CD14-positive monocyte (primary cell): ENCODE data around the gene TMC7. TPM values are rescaled to one million over a fixed set of nuclear protein-coding genes. Genes with fewer than 3 reads are reported as not detected.

Experiments used
- DNase-seq, 3 donors: peaks; one replicate each; pipeline ENCODE4 v3.0.0-alpha.2; 2011 to 2022
- H2AFZ ChIP-seq: 2 replicates; pipeline ENCODE4 v1.6.0; 2012; ENCODE audit warnings: mild to moderate bottlenecking, low read depth, low read length, inconsistent platforms; ENCODE audit not compliant: insufficient read depth, poor library complexity, severe bottlenecking
- H3K27ac ChIP-seq, 2 donors: 1 replicate in 1 of 2; 2 replicates in 1 of 2; pipeline ENCODE4 v1.5.1; 2012 to 2013; ENCODE audit warnings: low read length in 2 of 2, control low read depth in 1 of 2, inconsistent platforms in 1 of 2, low read depth in 1 of 2, mild to moderate bottlenecking in 1 of 2
- H3K27me3 ChIP-seq, 2 donors: one replicate each; pipeline versions ENCODE4 v1.6.0 to v1.6.1; 2011 to 2013; ENCODE audit warnings: low read length in 2 of 2; ENCODE audit not compliant: control insufficient read depth in 2 of 2, insufficient read depth in 2 of 2
- H3K36me3 ChIP-seq, 2 donors: replicated peaks in 1 of 2; 1 replicate in 1 of 2; 2 replicates in 1 of 2; pipeline versions ENCODE4 v1.5.1 to v1.6.1; 2012 to 2013; ENCODE audit warnings: low read length in 2 of 2, control low read depth in 1 of 2, inconsistent platforms in 1 of 2, mild to moderate bottlenecking in 1 of 2; ENCODE audit not compliant: insufficient read depth in 2 of 2, control insufficient read depth in 1 of 2
- H3K4me1 ChIP-seq, 2 donors: 1 replicate in 1 of 2; 2 replicates in 1 of 2; pipeline versions ENCODE4 v1.5.1 to v1.6.1; 2012 to 2013; ENCODE audit warnings: low read length in 2 of 2, control low read depth in 1 of 2, inconsistent platforms in 1 of 2, mild to moderate bottlenecking in 1 of 2, moderate library complexity in 1 of 2; ENCODE audit not compliant: insufficient read depth in 2 of 2, control insufficient read depth in 1 of 2
- H3K4me2 ChIP-seq: replicated peaks from 2 replicates; pipeline ENCODE3; 2012; ENCODE audit warnings: low read length, moderate library complexity, mild to moderate bottlenecking; ENCODE audit not compliant: poor library complexity, severe bottlenecking; ENCODE audit errors: extremely low read depth
- H3K4me3 ChIP-seq, 3 experiments: fragments of 200-600 bp in 1 of 3; sonication (generic) in 1 of 3; replicated peaks in 1 of 3; 1 replicate in 2 of 3; 2 replicates in 1 of 3; pipeline ENCODE4 v1.5.1; 2011 to 2013; ENCODE audit warnings: low read length in 3 of 3, mild to moderate bottlenecking in 3 of 3, control low read depth in 2 of 3, low read depth in 2 of 3, inconsistent platforms in 1 of 3, moderate library complexity in 1 of 3
- H3K79me2 ChIP-seq: 2 replicates; pipeline ENCODE4 v1.6.0; 2012; ENCODE audit warnings: mild to moderate bottlenecking, control low read depth, inconsistent platforms, low read length, moderate library complexity; ENCODE audit not compliant: insufficient read depth
- H3K9ac ChIP-seq: 2 replicates; pipeline ENCODE4 v1.6.0; 2017; ENCODE audit warnings: low read length, mild to moderate bottlenecking; ENCODE audit not compliant: insufficient read depth, poor library complexity, severe bottlenecking
- H3K9me3 ChIP-seq, 2 donors: replicated peaks in 1 of 2; 1 replicate in 1 of 2; 2 replicates in 1 of 2; pipeline versions ENCODE4 v1.5.1 to v1.6.1; 2012 to 2013; ENCODE audit warnings: low read length in 2 of 2, control low read depth in 1 of 2; ENCODE audit not compliant: control insufficient read depth in 1 of 2, insufficient read depth in 1 of 2
- H4K20me1 ChIP-seq: 2 replicates; pipeline ENCODE4 v1.6.0; 2012; ENCODE audit warnings: mild to moderate bottlenecking, low read length, control low read depth, moderate library complexity; ENCODE audit not compliant: insufficient read depth
- H3K27ac Mint-ChIP-seq, 7 donors: one replicate each; pipeline ENCODE4 v1.8.0; 2020; ENCODE audit warnings: mild to moderate bottlenecking in 7 of 7, mixed read lengths in 7 of 7, moderate library complexity in 6 of 7, inconsistent platforms in 2 of 7
- H3K27me3 Mint-ChIP-seq, 3 donors: one replicate each; pipeline ENCODE4 v1.8.0; 2021 to 2022; ENCODE audit warnings: low read depth in 3 of 3, mild to moderate bottlenecking in 3 of 3, mixed read lengths in 3 of 3, moderate library complexity in 3 of 3, inconsistent platforms in 1 of 3
- H3K36me3 Mint-ChIP-seq, 2 donors: one replicate each; pipeline ENCODE4 v1.8.0; 2020; ENCODE audit warnings: mixed read lengths in 2 of 2, inconsistent platforms in 1 of 2, mild to moderate bottlenecking in 1 of 2
- H3K4me1 Mint-ChIP-seq: one replicate; pipeline ENCODE4 v1.8.0; 2020; ENCODE audit warnings: mild to moderate bottlenecking, mixed read lengths
- H3K4me3 Mint-ChIP-seq, 2 donors: one replicate each; pipeline ENCODE4 v1.8.0; 2020; ENCODE audit warnings: mild to moderate bottlenecking in 2 of 2, mixed read lengths in 2 of 2, moderate library complexity in 1 of 2
- H3K9me3 Mint-ChIP-seq, 7 donors: one replicate each; pipeline ENCODE4 v1.8.0; 2020 to 2022; ENCODE audit warnings: mixed read lengths in 7 of 7, mild to moderate bottlenecking in 6 of 7, moderate library complexity in 6 of 7, inconsistent platforms in 2 of 7
- CTCF ChIP-seq: fragments of 200-600 bp; IDR thresholded peaks from one replicate; pipeline ENCODE4 v1.8.0; 2022; ENCODE audit warnings: antibody characterized with exemption, mild to moderate bottlenecking
- WGBS: methylation state at CpG from one replicate; pipeline ENCODE4 v1.1.5; 2013; ENCODE audit warnings: missing lambda C conversion rate; ENCODE audit not compliant: insufficient coverage; 5-methylcytosine and 5-hydroxymethylcytosine counted together
- intact Hi-C, 2 donors: fragments of 100-400 bp; cut with micrococcal nuclease; formaldehyde crosslinking; loops; one replicate each; pipeline versions ENCODE4 v1.15.0 to v1.15.1; 2023
- polyA plus RNA-seq, 3 donors: library from polyadenylated mRNA; depleted of rRNA in 1 of 3; unstranded in 2 of 3; stranded (reverse) in 1 of 3; fragments of 300-500 nt in 2 of 3; fragments of >200 nt in 1 of 3; fragmentation: Illumina TruSeq in 2 of 3; gene quantifications; 1 replicate in 2 of 3; 2 replicates in 1 of 3; pipeline ENCODE4 v1.2.3, GENCODE V29; 2012 to 2021

Gene TMC7
- polyA plus RNA-seq, 3 donors = not detected

- no peak for TF ChIP-seq CTCF
Measured at GRCh38 chr16:19093631-19094541, 110.2 kb downstream of the TMC7 start.

GRCh38 chr16:19094542-19095365 is 111.0 kb downstream of the TMC7 start:
- H3K27me3 ChIP-seq = no peaks in the 10 kb centered on the region
- no peak for TF ChIP-seq CTCF
- no peak overlapping the region for H3K4me3 ChIP-seq
- no peak overlapping the region for H3K4me2 ChIP-seq
- no peaks in the 10 kb centered on the region for H3K36me3 ChIP-seq
- H3K9me3 Mint-ChIP-seq = peaks cover 7 to 17% (median 13%) of the 10 kb centered on the region in 7 donors
- intact Hi-C loops = loop anchor here in 1 of 2 donors (5.0 kb wide), 1 partner anchor 38 kb away; no protein-coding TSS in a partner anchor
- WGBS = 29% methylated on average over 3 of the region's 11 CpGs
- H3K27ac ChIP-seq = no peak overlapping the region
- DNase-seq = peak; percentile 39 to 75 (median 69)
- no peaks in the 10 kb centered on the region for H3K79me2 ChIP-seq
- H3K36me3 Mint-ChIP-seq = no peaks in the 10 kb centered on the region
- peak overlapping the region in 2 of 7 donors; percentile 56 to 83 for H3K27ac Mint-ChIP-seq
- H3K27me3 Mint-ChIP-seq = peaks cover 4 to 17% (median 12%) of the 10 kb centered on the region in 3 donors
- H3K9ac ChIP-seq = no peak overlapping the region
- H3K9me3 ChIP-seq = peaks cover 0 to 8% of the 10 kb centered on the region in 2 donors
- H4K20me1 ChIP-seq = no peaks in the 10 kb centered on the region
- peaks cover 18% of the 10 kb centered on the region for H3K4me1 Mint-ChIP-seq
- peak overlapping the region in 1 of 2 donors; percentile 36 for H3K4me3 Mint-ChIP-seq
- no peak overlapping the region for H2AFZ ChIP-seq
- H3K4me1 ChIP-seq = peaks cover 3 to 6% of the 10 kb centered on the region in 2 donors

More at GRCh38 chr16:19093631-19094541, 110.2 kb downstream of the TMC7 start:
- Histone ChIP-seq H3K27me3 (no peaks in the 10 kb centered on the region), H3K9me3 (peaks cover 0 to 8% of the 10 kb centered on the region in 2 donors), H3K4me3 (no peak overlapping the region), H3K9ac (no peak overlapping the region), H4K20me1 (no peaks in the 10 kb centered on the region), H3K27ac (no peak overlapping the region), H3K4me2 (no peak overlapping the region), H3K4me1 (peaks cover 3 to 6% of the 10 kb centered on the region in 2 donors), H2AFZ (no peak overlapping the region), H3K79me2 (no peaks in the 10 kb centered on the region), H3K36me3 (no peaks in the 10 kb centered on the region)
- Mint-ChIP-seq H3K9me3 (peaks cover 7 to 17% (median 13%) of the 10 kb centered on the region in 7 donors), H3K27ac (no peak overlapping the region), H3K27me3 (peaks cover 4 to 17% (median 11%) of the 10 kb centered on the region in 3 donors), H3K36me3 (no peaks in the 10 kb centered on the region), H3K4me3 (no peak overlapping the region), H3K4me1 (peaks cover 18% of the 10 kb centered on the region)
- 97% methylated on average over 10 of the region's 15 CpGs for WGBS
- intact Hi-C loops = no loop called here
- DNase-seq = no peak
